Panc1 (cell line): ENCODE measurements around the gene ST3GAL5. TPM values are rescaled to one million over a fixed set of nuclear protein-coding genes. Genes with fewer than 3 reads are reported as not detected.
"Not testable (repeated sequence)": the region's sequence is repeated elsewhere in the genome, so short reads cannot be mapped to it uniquely, and the experiment has no call there.

Experiments used
- ATAC-seq: fragments of 200-7000 bp; cut with Tn5 transposase; 2 replicates; pipeline ENCODE4 v1.9.1; 2020; ENCODE audit warnings: mild to moderate bottlenecking, moderate library complexity
- BruUV-seq: library from RNA; stranded (reverse); fragments of 400-500 nt; replicated peaks from 2 replicates; lab custom pipeline; 2021; lab: Mats Ljungman, UMichigan
- CTCF ChIA-PET: fragments of 300-600 bp; sonication (Branson Sonifier 250); formaldehyde crosslinking; loops from one replicate; lab custom pipeline; 2022; ENCODE audit warnings: antibody characterized with exemption; lab: Charles Lee
- POLR2A ChIA-PET: fragments of 300-600 bp; sonication (Branson Sonifier 250); formaldehyde crosslinking; loops from one replicate; lab custom pipeline; 2022; ENCODE audit warnings: antibody characterized with exemption; lab: Charles Lee
- DNase-seq: peaks from one replicate; pipeline ENCODE4 v3.0.0-alpha.2; 2010; ENCODE audit warnings: low read depth, low spot score
- H3K27ac ChIP-seq: 2 replicates; pipeline ENCODE4 v1.5.1; 2011; ENCODE audit warnings: mild to moderate bottlenecking, low read length, inconsistent platforms
- H3K27me3 ChIP-seq: fragments of 200-500 bp; sonication (Bioruptor generic); 2 replicates; pipeline ENCODE4 v1.6.0; 2014; ENCODE audit warnings: low read length, inconsistent platforms; ENCODE audit not compliant: control insufficient read depth, insufficient read depth
- H3K36me3 ChIP-seq: fragments of 200-500 bp; sonication (Bioruptor generic); 2 replicates; pipeline ENCODE4 v1.5.1; 2014; ENCODE audit warnings: inconsistent platforms, mild to moderate bottlenecking, low read length, moderate library complexity; ENCODE audit not compliant: control insufficient read depth, insufficient read depth
- H3K4me1 ChIP-seq: 2 replicates; pipeline ENCODE4 v1.5.1; 2011; ENCODE audit warnings: inconsistent platforms, mild to moderate bottlenecking, low read length, moderate library complexity; ENCODE audit not compliant: control insufficient read depth, insufficient read depth
- H3K4me3 ChIP-seq, 2 experiments: 2 replicates each; pipeline ENCODE4 v1.5.1; 2011 to 2012; ENCODE audit warnings: low read depth in 2 of 2, low read length in 2 of 2, mild to moderate bottlenecking in 2 of 2, inconsistent platforms in 1 of 2, moderate library complexity in 1 of 2
- H3K9me3 ChIP-seq: fragments of 200-500 bp; sonication (Bioruptor generic); 2 replicates; pipeline ENCODE4 v1.5.1; 2014; ENCODE audit warnings: low read depth, mild to moderate bottlenecking, inconsistent platforms, low read length, moderate library complexity; ENCODE audit not compliant: control insufficient read depth, insufficient read depth
- CTCF ChIP-seq: fragments of 450-650 bp; IDR thresholded peaks from 2 replicates; pipeline ENCODE4 v1.5.1; 2017; ENCODE audit warnings: mild to moderate bottlenecking
- POLR2AphosphoS5 ChIP-seq: IDR thresholded peaks from 2 replicates; pipeline ENCODE4 v1.6.1; 2012; ENCODE audit warnings: mild to moderate bottlenecking, low read depth, low read length, moderate library complexity
- REST ChIP-seq, 2 experiments: IDR thresholded peaks; 2 replicates each; pipeline ENCODE4 v1.6.1; 2011 to 2012; ENCODE audit warnings: low read depth in 2 of 2, control low read depth in 1 of 2, low read length in 1 of 2, mild to moderate bottlenecking in 1 of 2, moderate library complexity in 1 of 2; ENCODE audit not compliant: insufficient read depth in 1 of 2
- SIN3A ChIP-seq: IDR thresholded peaks from 2 replicates; pipeline ENCODE4 v1.6.1; 2012; ENCODE audit warnings: low read depth, mild to moderate bottlenecking, low read length, moderate library complexity, borderline replicate concordance; ENCODE audit not compliant: insufficient read depth
- TCF7L2 ChIP-seq: IDR thresholded peaks from 2 replicates; pipeline ENCODE4 v1.6.1; 2011; ENCODE audit warnings: mild to moderate bottlenecking, low read depth, low read length, inconsistent platforms
- in situ Hi-C: cut with HindIII; loops from 2 replicates; pipeline ENCODE4 v1.10.0; 2016; ENCODE audit warnings: low sequenced_read_pairs, low pct_unique_long_range_greater_than_20kb
- intact Hi-C: fragments of 100-400 bp; cut with micrococcal nuclease; formaldehyde crosslinking; loops from one replicate; pipeline ENCODE4 v1.10.0; 2022; ENCODE audit not compliant: unreplicated experiment
- total RNA-seq: library from RNA; stranded (reverse); gene quantifications from one replicate; pipeline ENCODE4 v1.2.1, GENCODE V29; 2021; ENCODE audit not compliant: unreplicated experiment

Gene ST3GAL5
- total RNA-seq, 1 experiment from 2014 or later, result 5.0 TPM

GRCh38 chr2:85899284-85899683, 10.5 kb upstream of the ST3GAL5 start:
- no peaks in the 10 kb centered on the region for H3K4me1 ChIP-seq
- in situ Hi-C loops, result no loop called here
- ChIA-PET POLR2A (no interaction called here), CTCF (no interaction called here)
- no peaks in the 10 kb centered on the region for H3K9me3 ChIP-seq
- intact Hi-C loops, result loop anchor here (10.0 kb wide), 1 partner anchor 106 kb away; no protein-coding TSS in a partner anchor
- H3K27ac ChIP-seq, result no peak overlapping the region
- no peak overlapping the region for H3K4me3 ChIP-seq
- no TSS peak for BruUV-seq
- ATAC-seq (no peak), DNase-seq (no peak)
- no peaks in the 10 kb centered on the region for H3K36me3 ChIP-seq
- TF ChIP-seq REST (IDR thresholded peaks at IDR 0.05; ENCODE audit: insufficient read depth in 1 of 2, low read depth in 2 of 2, low read length in 1 of 2), result no peak
- TF ChIP-seq CTCF, result no peak
- TF ChIP-seq TCF7L2, result no peak
- no peak for TF ChIP-seq SIN3A
- TF ChIP-seq POLR2AphosphoS5, result no peak
- no peaks in the 10 kb centered on the region for H3K27me3 ChIP-seq

- no peak overlapping the region for H3K4me3 ChIP-seq
- H3K27me3 ChIP-seq, result no peaks in the 10 kb centered on the region
- BruUV-seq, result no TSS peak
- H3K36me3 ChIP-seq, result no peaks in the 10 kb centered on the region
- H3K27ac ChIP-seq, result no peak overlapping the region
- H3K9me3 ChIP-seq, result no peaks in the 10 kb centered on the region
- in situ Hi-C loops, result no loop called here
- ChIA-PET CTCF (no interaction called here), POLR2A (no interaction called here)
- intact Hi-C loops, result loop anchor here (10.0 kb wide), 1 partner anchor 106 kb away; no protein-coding TSS in a partner anchor
- DNase-seq (no peak), ATAC-seq (no peak)
- TF ChIP-seq POLR2AphosphoS5, result no peak
- TF ChIP-seq CTCF, result no peak
- 0 out of 2 replicates have a peak, but pooled peaks cover 2% of the 10 kb centered on the region for H3K4me1 ChIP-seq
Observed at GRCh38 chr2:85898881-85899280, 10.1 kb upstream of the ST3GAL5 start.

GRCh38 chr2:85894554-85895278, 5.9 kb upstream of the ST3GAL5 start:
- H3K4me1 ChIP-seq, BruUV-seq, POLR2A ChIA-PET, H3K27me3 ChIP-seq, DNase-seq, H3K9me3 ChIP-seq, H3K4me3 ChIP-seq, in situ Hi-C loops, ATAC-seq, H3K27ac ChIP-seq, CTCF ChIA-PET, H3K36me3 ChIP-seq: not testable (repeated sequence)
- intact Hi-C loops, result loop anchor here (5.0 to 10.0 kb wide), 2 partner anchors 110 to 303 kb away; partner anchors contain the start of genes IMMT and MRPL35
